Pancreas (tissue), 10 donors: ENCODE results near the gene INTS1. TPM values are rescaled to one million over a fixed set of nuclear protein-coding genes. Genes with fewer than 3 reads are reported as not detected.
A peak's percentile ranks its signal among the peaks of the same experiment; 100 is the strongest.

Experiments
- ATAC-seq, 4 donors: fragments of 200-7000 bp; cut with Tn5 transposase; one replicate each; pipeline versions ENCODE4 v1.8.0 to v1.9.1; 2020; ENCODE audit warnings: mild to moderate bottlenecking in 4 of 4, moderate library complexity in 4 of 4
- DNase-seq, 6 donors: peaks; one replicate each; pipeline ENCODE4 v3.0.0-alpha.2; 2020
- FAIRE-seq: peaks from 2 replicates; lab custom pipeline; 2012; peaks lifted over from hg19 to GRCh38; lab: Jason Lieb, UNC
- H3K27ac ChIP-seq, 4 donors: fragments of 200-600 bp; sonication (generic); 1 replicate in 3 of 4; 2 replicates in 1 of 4; pipeline versions ENCODE4 v1.5.0 to v1.8.0; 2020
- H3K27me3 ChIP-seq, 4 donors: fragments of 200-600 bp; one replicate each; pipeline ENCODE4 v1.8.0; 2021
- H3K36me3 ChIP-seq, 3 donors: fragments of 200-600 bp; sonication (generic) in 1 of 3; one replicate each; pipeline versions ENCODE4 v1.5.0 to v1.8.0; 2020 to 2021
- H3K4me1 ChIP-seq, 3 donors: fragments of 200-600 bp; one replicate each; pipeline ENCODE4 v1.8.0; 2021
- H3K4me3 ChIP-seq, 4 donors: fragments of 200-600 bp; sonication (generic) in 2 of 4; one replicate each; pipeline versions ENCODE4 v1.5.0 to v1.8.0; 2020 to 2021
- H3K9me3 ChIP-seq, 4 donors: fragments of 200-600 bp; one replicate each; pipeline ENCODE4 v1.8.0; 2021
- CTCF ChIP-seq, 4 donors: fragments of 200-600 bp; sonication (generic) in 3 of 4; IDR thresholded peaks; one replicate each; pipeline versions ENCODE4 v1.5.0 to v1.8.0; 2021; ENCODE audit warnings: antibody characterized with exemption in 4 of 4
- WGBS, 2 donors: extraction: QIAGEN DNeasy Blood & Tissue Kit; methylation state at CpG; one replicate each; pipeline ENCODE4 v1.1.7; 2013; 5-methylcytosine and 5-hydroxymethylcytosine counted together
- intact Hi-C, 3 donors: fragments of 100-400 bp; cut with DNase I; formaldehyde crosslinking; loops; one replicate each; pipeline versions ENCODE4 v1.11.1 to v1.14.2; 2022
- polyA plus RNA-seq, 2 donors: library from polyadenylated mRNA; stranded (reverse); fragments of 200-250 nt; gene quantifications; one replicate each; pipeline ENCODE4 v1.2.3, GENCODE V29; 2013
- total RNA-seq, 6 donors: library from RNA; stranded (reverse); fragmentation: NEBNext Ultra II Directional in 4 of 6; extraction: Animal tissue kit (Norgen Biotek cat#: 25700) in 4 of 6; gene quantifications; one replicate each; pipeline versions ENCODE4 v1.2.1 to v1.2.4, GENCODE V29; 2021 to 2023
- donor health status: healthy with polysubstance abuse.
- donor health status: DM: no; HTN: no; CAD: no; lungs with moderate emphysema.
- donor health status: DM: no; HTN: no; CAD: no.
- donor health status: control.
- donor health status: control.
- donor health status: Bipolar disorder and iron deficiency.
- donor health status: DM: yes; HTN: yes; CAD: no.
- donor health status: DM: no; HTN: no; CAD: no.
- donor health status: DM: no; HTN: no; CAD: no.
- donor health status: DM: yes; HTN: yes; CAD: no.

Gene INTS1
- total and polyA plus RNA-seq, 8 donors = 45.0 to 166 (median 62.2) TPM

DNA sequence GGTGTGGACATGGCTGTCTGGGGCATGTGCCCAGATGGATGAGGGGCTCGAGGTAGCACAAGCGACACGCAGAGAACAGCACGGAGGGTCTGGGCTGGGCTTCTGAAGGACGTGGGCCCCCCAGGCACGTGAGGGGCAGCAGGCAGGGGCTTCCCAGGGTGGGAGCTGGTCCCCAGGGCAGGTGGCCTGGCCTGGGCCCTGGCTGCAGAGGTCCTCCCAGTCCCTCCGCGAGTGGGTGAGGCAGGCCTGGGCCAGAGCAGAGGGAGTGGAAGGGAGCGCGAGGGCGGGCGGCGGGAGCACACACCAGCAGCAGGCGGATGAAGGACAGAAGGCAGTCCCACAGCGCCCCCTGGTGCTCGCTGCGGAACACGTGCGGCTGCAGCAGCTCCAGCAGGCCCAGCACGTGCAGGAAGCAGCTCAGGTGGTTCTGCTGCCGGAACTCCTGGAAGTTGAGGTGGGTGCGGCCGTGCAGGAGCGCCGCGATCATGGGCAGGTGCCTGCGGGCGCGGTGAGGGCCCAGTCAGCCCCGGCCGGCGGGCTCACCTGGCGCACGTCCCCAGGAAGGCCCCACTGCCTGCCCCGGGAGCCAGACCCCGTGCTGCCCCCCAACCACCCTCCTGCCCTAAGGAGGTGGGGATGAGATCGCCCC is 30.2 kb downstream of the INTS1 start:
- intact Hi-C loops = loop anchor here in 1 of 3 donors (5.0 kb wide), 1 partner anchor 37 kb away; no protein-coding TSS in a partner anchor
- no peak overlapping the region for H3K4me3 ChIP-seq
- ATAC-seq (peak; percentile 75 to 88 (median 86)), DNase-seq (peak; percentile 75 to 94 (median 86)), FAIRE-seq (no peak)
- WGBS, 2 donors = 36 to 45% methylated on average over 23 to 37 of the region's 37 CpGs
- H3K36me3 ChIP-seq = peaks cover 0 to 55% (median 28%) of the 10 kb centered on the region in 3 donors
- no peak overlapping the region for H3K27ac ChIP-seq
- TF ChIP-seq CTCF (IDR thresholded peaks at IDR 0.05) = peak; percentile 82 to 93 (median 85)
- no peaks in the 10 kb centered on the region for H3K4me1 ChIP-seq
- H3K27me3 ChIP-seq = no peaks in the 10 kb centered on the region
- H3K9me3 ChIP-seq = no peaks in the 10 kb centered on the region

GRCh38 chr7:1470901-1471300 is 33.3 kb downstream of the INTS1 start:
- DNase-seq (no peak), FAIRE-seq (no peak), ATAC-seq (no peak)
- no peak overlapping the region for H3K4me3 ChIP-seq
- H3K9me3 ChIP-seq = no peaks in the 10 kb centered on the region
- H3K27me3 ChIP-seq = no peaks in the 10 kb centered on the region
- no peak for TF ChIP-seq CTCF (IDR thresholded peaks at IDR 0.05)
- H3K27ac ChIP-seq = no peak overlapping the region
- 96% methylated on average over 17 to 21 of the region's 21 CpGs for WGBS, 2 donors
- peaks cover 0 to 26% (median 25%) of the 10 kb centered on the region in 3 donors for H3K36me3 ChIP-seq
- intact Hi-C loops = loop anchor here in 1 of 3 donors (5.0 kb wide), 1 partner anchor 34 kb away; no protein-coding TSS in a partner anchor
- peaks cover 0 to 6% (median 0%) of the 10 kb centered on the region in 3 donors for H3K4me1 ChIP-seq

GRCh38 chr7:1468643-1469298 is 35.4 kb downstream of the INTS1 start:
- no peaks in the 10 kb centered on the region for H3K27me3 ChIP-seq
- intact Hi-C loops = no loop called here
- peaks cover 0 to 6% (median 0%) of the 10 kb centered on the region in 3 donors for H3K4me1 ChIP-seq
- FAIRE-seq (no peak), ATAC-seq (no peak), DNase-seq (no peak)
- peaks cover 0 to 26% (median 24%) of the 10 kb centered on the region in 3 donors for H3K36me3 ChIP-seq
- 92 to 96% methylated on average over 24 of the region's 24 CpGs for WGBS, 2 donors
- no peak overlapping the region for H3K27ac ChIP-seq
- no peak for TF ChIP-seq CTCF (IDR thresholded peaks at IDR 0.05)
- H3K9me3 ChIP-seq = no peaks in the 10 kb centered on the region
- no peak overlapping the region for H3K4me3 ChIP-seq

DNA sequence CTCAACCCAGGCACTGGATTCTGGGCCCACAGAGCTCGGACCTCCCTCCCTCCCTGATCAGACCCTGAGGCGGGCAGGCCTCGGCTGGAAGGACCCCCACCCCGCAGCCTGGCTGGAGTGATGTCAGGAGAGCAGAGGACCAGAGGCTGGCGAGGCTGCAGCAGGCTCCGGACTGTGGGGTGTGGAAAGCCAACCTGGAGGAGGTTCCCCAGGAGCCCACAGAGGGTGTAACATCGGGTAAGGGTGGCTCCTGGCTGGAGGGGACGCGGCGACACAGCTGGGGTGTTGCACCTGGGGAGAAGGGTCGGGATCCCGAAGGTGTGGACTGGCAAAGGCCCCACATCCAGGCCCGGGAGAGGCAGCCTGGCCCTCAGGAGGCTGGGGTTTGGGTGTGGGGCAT is 36.0 kb downstream of the INTS1 start:
- H3K27ac ChIP-seq = no peak overlapping the region
- TF ChIP-seq CTCF (IDR thresholded peaks at IDR 0.05) = no peak
- WGBS, 2 donors = 90 to 93% methylated on average over 12 to 13 of the region's 13 CpGs

More for the DNA sequence above, 36.0 kb downstream of the INTS1 start:
- no peaks in the 10 kb centered on the region for H3K27me3 ChIP-seq
- ATAC-seq (no peak), FAIRE-seq (no peak), DNase-seq (no peak)
- H3K4me3 ChIP-seq = no peak overlapping the region
- peaks cover 0 to 22% (median 19%) of the 10 kb centered on the region in 3 donors for H3K36me3 ChIP-seq
- intact Hi-C loops = no loop called here
- H3K4me1 ChIP-seq = peaks cover 0 to 6% (median 0%) of the 10 kb centered on the region in 3 donors
- H3K9me3 ChIP-seq = no peaks in the 10 kb centered on the region
